Measurements from ENCODE around the gene GRID2. TPM values are rescaled to one million over a fixed set of nuclear protein-coding genes. Genes with fewer than 3 reads are reported as not detected.

The GRID2 gene
- total RNA-seq, 1 experiment from 2014 or later: not detected

DNA sequence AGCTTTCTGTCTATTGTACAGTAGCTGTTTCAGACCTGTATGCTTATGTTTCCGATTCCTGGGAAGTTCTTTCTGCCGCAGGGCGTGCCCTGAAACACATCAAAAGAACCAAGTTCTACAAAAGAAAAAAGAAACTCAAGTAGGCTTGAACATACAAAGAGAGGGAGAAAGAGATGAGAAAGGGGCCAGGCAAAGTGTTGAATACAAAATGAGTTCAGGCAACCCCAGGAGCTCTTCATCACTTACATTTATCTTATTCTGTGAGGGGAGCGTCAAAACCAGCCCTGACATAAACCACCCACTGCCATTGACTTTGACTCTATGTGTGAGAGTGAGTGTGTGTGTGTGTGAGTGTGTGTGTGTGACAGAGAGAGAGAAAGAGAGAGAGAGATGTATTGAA lies 1498.3 kb downstream of the GRID2 start:
- H3K27ac Mint-ChIP-seq (ENCODE audit: unreplicated experiment): no peak overlapping the region
- no peaks in the 10 kb centered on the region for H3K4me1 ChIP-seq
- H3K9me3 Mint-ChIP-seq (ENCODE audit: unreplicated experiment): no peaks in the 10 kb centered on the region
- H3K27me3 ChIP-seq (replicated peaks; ENCODE audit: control insufficient read depth, insufficient read depth, low read length): no peaks in the 10 kb centered on the region
- H3K36me3 ChIP-seq (ENCODE audit: control insufficient read depth, insufficient read depth, low read length): no peaks in the 10 kb centered on the region
- no peaks in the 10 kb centered on the region for H3K36me3 Mint-ChIP-seq (ENCODE audit: insufficient read depth, unreplicated experiment)
- intact Hi-C loops (cut with micrococcal nuclease; ENCODE audit: unreplicated experiment): no loop called here
- H3K4me3 ChIP-seq (ENCODE audit: low read depth, low read length): no peak overlapping the region
- BruUV-seq (replicated peaks): no TSS peak
- H3K4me1 Mint-ChIP-seq (ENCODE audit: low read depth, unreplicated experiment): no peaks in the 10 kb centered on the region
- CTCF ChIA-PET: no interaction called here
- TF ChIP-seq, protein P1, sequence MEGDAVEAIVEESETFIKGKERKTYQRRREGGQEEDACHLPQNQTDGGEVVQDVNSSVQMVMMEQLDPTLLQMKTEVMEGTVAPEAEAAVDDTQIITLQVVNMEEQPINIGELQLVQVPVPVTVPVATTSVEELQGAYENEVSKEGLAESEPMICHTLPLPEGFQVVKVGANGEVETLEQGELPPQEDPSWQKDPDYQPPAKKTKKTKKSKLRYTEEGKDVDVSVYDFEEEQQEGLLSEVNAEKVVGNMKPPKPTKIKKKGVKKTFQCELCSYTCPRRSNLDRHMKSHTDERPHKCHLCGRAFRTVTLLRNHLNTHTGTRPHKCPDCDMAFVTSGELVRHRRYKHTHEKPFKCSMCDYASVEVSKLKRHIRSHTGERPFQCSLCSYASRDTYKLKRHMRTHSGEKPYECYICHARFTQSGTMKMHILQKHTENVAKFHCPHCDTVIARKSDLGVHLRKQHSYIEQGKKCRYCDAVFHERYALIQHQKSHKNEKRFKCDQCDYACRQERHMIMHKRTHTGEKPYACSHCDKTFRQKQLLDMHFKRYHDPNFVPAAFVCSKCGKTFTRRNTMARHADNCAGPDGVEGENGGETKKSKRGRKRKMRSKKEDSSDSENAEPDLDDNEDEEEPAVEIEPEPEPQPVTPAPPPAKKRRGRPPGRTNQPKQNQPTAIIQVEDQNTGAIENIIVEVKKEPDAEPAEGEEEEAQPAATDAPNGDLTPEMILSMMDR (IDR thresholded peaks at IDR 0.05; ENCODE audit: insufficient read depth in 1 of 2, low read depth in 1 of 2, low read length in 1 of 2, severe bottlenecking in 1 of 2, unreplicated experiment in 1 of 2): no peak
- no peak overlapping the region for H3K4me3 Mint-ChIP-seq (ENCODE audit: unreplicated experiment)
- DNase-seq: no peak
- H3K9me3 ChIP-seq: no peaks in the 10 kb centered on the region
- POLR2A ChIA-PET: no interaction called here
- H3K27me3 Mint-ChIP-seq (ENCODE audit: insufficient read depth, unreplicated experiment): peaks cover 8% of the 10 kb centered on the region

DNA sequence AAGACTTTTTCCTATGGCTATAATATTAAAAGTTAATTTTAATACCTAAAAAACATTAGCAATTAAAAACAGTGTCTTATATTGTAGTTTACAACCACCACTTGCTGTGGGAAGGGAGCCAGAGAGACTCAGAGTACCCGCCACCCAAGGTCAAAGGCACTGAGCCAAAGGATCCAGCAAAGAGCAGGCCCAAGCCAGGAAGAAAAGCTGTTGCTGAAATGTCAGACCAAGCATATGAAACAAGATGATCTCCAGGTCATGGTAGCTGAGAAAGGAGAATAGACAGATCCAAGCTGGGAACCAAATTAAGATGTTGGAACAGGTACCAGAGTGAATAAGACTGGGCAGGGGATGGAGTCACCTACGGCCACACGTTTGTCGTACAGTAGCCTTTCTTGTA lies 1506.0 kb downstream of the GRID2 start:
- H3K27ac Mint-ChIP-seq (ENCODE audit: unreplicated experiment): no peak overlapping the region
- TF ChIP-seq, protein P1 (IDR thresholded peaks at IDR 0.05; ENCODE audit: insufficient read depth in 1 of 2, low read depth in 1 of 2, low read length in 1 of 2, severe bottlenecking in 1 of 2, unreplicated experiment in 1 of 2): no peak

DNA sequence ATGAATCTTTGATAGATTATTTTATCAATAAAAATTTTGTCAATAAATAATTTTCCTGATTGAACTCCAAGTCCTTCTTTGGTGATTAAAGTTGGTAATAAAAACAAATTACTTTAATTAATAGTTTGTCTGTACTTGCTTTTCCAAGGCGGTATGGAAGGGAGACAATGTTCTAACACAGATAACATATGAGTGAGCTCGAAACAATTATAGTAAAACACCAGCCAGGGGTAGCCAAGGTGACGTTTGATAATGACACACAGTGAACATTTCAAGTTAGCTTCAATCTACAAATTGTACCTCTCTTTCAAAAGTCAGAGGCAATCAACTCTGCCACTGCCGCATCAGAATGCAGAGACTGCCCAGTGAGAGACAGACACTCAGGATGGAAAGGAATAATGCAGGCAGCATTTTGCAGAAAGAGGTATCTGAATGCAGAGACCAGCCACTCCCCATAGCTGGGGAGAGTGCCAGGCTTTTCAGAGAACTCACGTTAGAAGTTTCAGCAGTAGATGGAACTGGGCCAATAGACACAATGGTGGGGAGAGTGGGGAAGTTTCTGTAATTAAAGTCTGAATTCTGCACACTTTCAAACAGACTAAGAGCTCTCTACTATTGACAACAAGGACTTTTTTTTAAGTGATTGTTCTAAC lies 1506.7 kb downstream of the GRID2 start:
- no peak for DNase-seq
- ChIA-PET POLR2A (no interaction called here), CTCF (no interaction called here)
- Histone ChIP-seq H3K4me1 (no peaks in the 10 kb centered on the region), H3K4me3 (ENCODE audit: low read depth, low read length) (no peak overlapping the region), H3K36me3 (ENCODE audit: control insufficient read depth, insufficient read depth, low read length) (no peaks in the 10 kb centered on the region), H3K9me3 (no peaks in the 10 kb centered on the region), H3K27me3 (replicated peaks; ENCODE audit: control insufficient read depth, insufficient read depth, low read length) (no peaks in the 10 kb centered on the region)
- Mint-ChIP-seq H3K27ac (ENCODE audit: unreplicated experiment) (no peak overlapping the region), H3K4me3 (ENCODE audit: unreplicated experiment) (no peak overlapping the region), H3K36me3 (ENCODE audit: insufficient read depth, unreplicated experiment) (no peaks in the 10 kb centered on the region), H3K4me1 (ENCODE audit: low read depth, unreplicated experiment) (no peaks in the 10 kb centered on the region), H3K27me3 (ENCODE audit: insufficient read depth, unreplicated experiment) (peaks cover 8% of the 10 kb centered on the region), H3K9me3 (ENCODE audit: unreplicated experiment) (no peaks in the 10 kb centered on the region)
- no TSS peak for BruUV-seq (replicated peaks)
- TF ChIP-seq, protein P1 (IDR thresholded peaks at IDR 0.05; ENCODE audit: insufficient read depth in 1 of 2, low read depth in 1 of 2, low read length in 1 of 2, severe bottlenecking in 1 of 2, unreplicated experiment in 1 of 2): no peak
- intact Hi-C loops (cut with micrococcal nuclease; ENCODE audit: unreplicated experiment): no loop called here

More for the DNA sequence above, 1506.0 kb downstream of the GRID2 start:
- H3K9me3 Mint-ChIP-seq (ENCODE audit: unreplicated experiment): no peaks in the 10 kb centered on the region
- intact Hi-C loops (cut with micrococcal nuclease; ENCODE audit: unreplicated experiment): no loop called here
- H3K4me1 Mint-ChIP-seq (ENCODE audit: low read depth, unreplicated experiment): no peaks in the 10 kb centered on the region
- H3K4me3 Mint-ChIP-seq (ENCODE audit: unreplicated experiment): no peak overlapping the region
- peaks cover 9% of the 10 kb centered on the region for H3K27me3 Mint-ChIP-seq (ENCODE audit: insufficient read depth, unreplicated experiment)
- Histone ChIP-seq H3K4me1 (no peaks in the 10 kb centered on the region), H3K27me3 (replicated peaks; ENCODE audit: control insufficient read depth, insufficient read depth, low read length) (no peaks in the 10 kb centered on the region), H3K4me3 (ENCODE audit: low read depth, low read length) (no peak overlapping the region), H3K9me3 (no peaks in the 10 kb centered on the region), H3K36me3 (ENCODE audit: control insufficient read depth, insufficient read depth, low read length) (no peaks in the 10 kb centered on the region)
- no peak for DNase-seq
- no TSS peak for BruUV-seq (replicated peaks)
- ChIA-PET CTCF (no interaction called here), POLR2A (no interaction called here)
- H3K36me3 Mint-ChIP-seq (ENCODE audit: insufficient read depth, unreplicated experiment): no peaks in the 10 kb centered on the region
